ENCODE results near the gene EPS8L1. TPM values are rescaled to one million over a fixed set of nuclear protein-coding genes. Genes with fewer than 3 reads are reported as not detected.

The EPS8L1 gene
- total RNA-seq, 1 donor from 2014 or later: 0.53 TPM

GRCh38 chr19:55079400-55080038, 3.9 kb downstream of the EPS8L1 start:
- no peak for DNase-seq (ENCODE audit: low spot score)
- no peak for ATAC-seq

- ATAC-seq (peak; percentile 57), DNase-seq (ENCODE audit: low spot score) (no peak)
Measured at GRCh38 chr19:55080121-55080967, 4.7 kb downstream of the EPS8L1 start.

GRCh38 chr19:55080968-55081769, 5.5 kb downstream of the EPS8L1 start:
- ATAC-seq (peak; percentile 61), DNase-seq (ENCODE audit: low spot score) (no peak)

- ATAC-seq: no peak
Measured at GRCh38 chr19:55081770-55082019, 6.0 kb downstream of the EPS8L1 start.

GRCh38 chr19:55082020-55082851, 6.6 kb downstream of the EPS8L1 start:
- DNase-seq (ENCODE audit: low spot score) (no peak), ATAC-seq (no peak)

More at GRCh38 chr19:55081770-55082019, 6.0 kb downstream of the EPS8L1 start:
- no peak for DNase-seq (ENCODE audit: low spot score)

GRCh38 chr19:55083004-55083850, 7.6 kb downstream of the EPS8L1 start:
- ATAC-seq (no peak), DNase-seq (ENCODE audit: low spot score) (no peak)

- DNase-seq (ENCODE audit: low spot score): no peak
Measured at GRCh38 chr19:55084416-55084815, 8.7 kb downstream of the EPS8L1 start.

GRCh38 chr19:55085923-55086715, 10.4 kb downstream of the EPS8L1 start:
- ATAC-seq: no peak
- DNase-seq (ENCODE audit: low spot score): no peak

More at GRCh38 chr19:55084416-55084815, 8.7 kb downstream of the EPS8L1 start:
- ATAC-seq: no peak

GRCh38 chr19:55086730-55087541, 11.3 kb downstream of the EPS8L1 start:
- DNase-seq (ENCODE audit: low spot score) (peak; percentile 79), ATAC-seq (peak; percentile 78)

GRCh38 chr19:55087542-55087901, 11.9 kb downstream of the EPS8L1 start:
- ATAC-seq (peak; percentile 16), DNase-seq (ENCODE audit: low spot score) (no peak)

- DNase-seq (ENCODE audit: low spot score) (no peak), ATAC-seq (no peak)
Measured at GRCh38 chr19:55088021-55088451, 12.4 kb downstream of the EPS8L1 start.

- no peak for DNase-seq (ENCODE audit: low spot score)
- ATAC-seq: peak; percentile 53
Measured at GRCh38 chr19:55088543-55089341, 13.1 kb downstream of the EPS8L1 start.

- ATAC-seq (no peak), DNase-seq (ENCODE audit: low spot score) (no peak)
Measured at GRCh38 chr19:55089342-55089944, 13.8 kb downstream of the EPS8L1 start.

- DNase-seq (ENCODE audit: low spot score) (no peak), ATAC-seq (no peak)
Measured at GRCh38 chr19:55090564-55090963, 14.9 kb downstream of the EPS8L1 start.

- ATAC-seq: no peak
- no peak for DNase-seq (ENCODE audit: low spot score)
Measured at GRCh38 chr19:55091126-55091910, 15.6 kb downstream of the EPS8L1 start.

GRCh38 chr19:55091955-55092354, 16.3 kb downstream of the EPS8L1 start:
- ATAC-seq: no peak
- no peak for DNase-seq (ENCODE audit: low spot score)
